IMR-90 (cell line): ENCODE measurements around the gene C10orf90. TPM values are rescaled to one million over a fixed set of nuclear protein-coding genes. Genes with fewer than 3 reads are reported as not detected.

Experiments used
- ATAC-seq: fragments of 200-7000 bp; cut with Tn5 transposase; 2 replicates; pipeline ENCODE4 v1.9.1; 2020; ENCODE audit warnings: low read depth, mild to moderate bottlenecking, moderate library complexity
- BruUV-seq: library from RNA; stranded (reverse); fragments of 400-500 nt; replicated peaks from 2 replicates; lab custom pipeline; 2021; lab: Mats Ljungman, UMichigan
- CTCF ChIA-PET: fragments of 300-600 bp; formaldehyde crosslinking; extraction: SDS; loops from one replicate; lab custom pipeline; 2021; ENCODE audit warnings: antibody characterized with exemption; lab: Yijun Ruan, JAX
- POLR2A ChIA-PET: fragments of 300-600 bp; sonication (Branson Sonifier 250); formaldehyde crosslinking; loops from one replicate; lab custom pipeline; 2022; ENCODE audit warnings: antibody characterized with exemption; ENCODE audit not compliant: unreplicated experiment; lab: Charles Lee
- DNase-seq: peaks from one replicate; pipeline ENCODE4 v3.0.0; 2013
- H2AFZ ChIP-seq: replicated peaks from 2 replicates; pipeline ENCODE3; 2013; ENCODE audit warnings: low read length, mild to moderate bottlenecking; ENCODE audit not compliant: poor library complexity
- H2AK5ac ChIP-seq: 2 replicates; pipeline ENCODE4 v1.6.1; 2013; ENCODE audit warnings: low read depth, low read length, inconsistent platforms
- H2AK9ac ChIP-seq: replicated peaks from 2 replicates; pipeline ENCODE3; 2013; ENCODE audit warnings: mild to moderate bottlenecking, low read depth, low read length, moderate library complexity; ENCODE audit not compliant: poor library complexity
- H2BK120ac ChIP-seq: 2 replicates; pipeline ENCODE4 v1.6.1; 2013; ENCODE audit warnings: low read depth, low read length, inconsistent platforms
- H2BK15ac ChIP-seq: 3 replicates; pipeline ENCODE4 v1.6.1; 2013; ENCODE audit warnings: low read depth, low read length, inconsistent platforms
- H2BK20ac ChIP-seq: 2 replicates; pipeline ENCODE4 v1.6.1; 2013; ENCODE audit warnings: low read depth, mild to moderate bottlenecking, inconsistent platforms, low read length, moderate library complexity
- H2BK5ac ChIP-seq: 2 replicates; pipeline ENCODE4 v1.6.1; 2013; ENCODE audit warnings: mild to moderate bottlenecking, low read depth, low read length, inconsistent platforms; ENCODE audit not compliant: poor library complexity, severe bottlenecking
- H3K14ac ChIP-seq: replicated peaks from 2 replicates; pipeline ENCODE4 v1.6.1; 2013; ENCODE audit warnings: low read depth, low read length, inconsistent platforms
- H3K18ac ChIP-seq: 2 replicates; pipeline ENCODE4 v1.6.1; 2013; ENCODE audit warnings: low read depth, low read length, control low read depth
- H3K23ac ChIP-seq: 2 replicates; pipeline ENCODE4 v1.6.1; 2013; ENCODE audit warnings: low read depth, low read length, inconsistent platforms
- H3K27ac ChIP-seq: 2 replicates; pipeline ENCODE4 v1.5.1; 2013; ENCODE audit warnings: mild to moderate bottlenecking, control low read depth, low read length; ENCODE audit not compliant: insufficient read depth
- H3K27me3 ChIP-seq: 2 replicates; pipeline ENCODE4 v1.6.1; 2013; ENCODE audit warnings: low read length; ENCODE audit not compliant: control insufficient read depth, insufficient read depth
- H3K36me3 ChIP-seq: 2 replicates; pipeline ENCODE4 v1.6.1; 2013; ENCODE audit warnings: low read length, mixed read lengths; ENCODE audit not compliant: control insufficient read depth, insufficient read depth
- H3K4ac ChIP-seq: 2 replicates; pipeline ENCODE4 v1.6.1; 2013; ENCODE audit warnings: low read depth, low read length, inconsistent platforms
- H3K4me1 ChIP-seq: 2 replicates; pipeline ENCODE4 v1.6.1; 2013; ENCODE audit warnings: low read length, mixed read lengths; ENCODE audit not compliant: control insufficient read depth, insufficient read depth
- H3K4me2 ChIP-seq: 2 replicates; pipeline ENCODE4 v1.6.1; 2013; ENCODE audit warnings: low read depth, mild to moderate bottlenecking, control low read depth, low read length, moderate library complexity
- H3K4me3 ChIP-seq: 2 replicates; pipeline ENCODE4 v1.5.1; 2013; ENCODE audit warnings: low read depth, mild to moderate bottlenecking, control low read depth, low read length, moderate library complexity; ENCODE audit not compliant: insufficient read depth
- H3K56ac ChIP-seq: 2 replicates; pipeline ENCODE4 v1.6.1; 2013; ENCODE audit warnings: low read length, inconsistent platforms; ENCODE audit not compliant: insufficient read depth; ENCODE audit errors: extremely low read depth
- H3K79me1 ChIP-seq, 2 experiments: 2 replicates each; pipeline ENCODE4 v1.6.1; 2013; ENCODE audit warnings: low read length in 2 of 2, inconsistent platforms in 1 of 2, low read depth in 1 of 2
- H3K9ac ChIP-seq: 2 replicates; pipeline ENCODE4 v1.6.1; 2013; ENCODE audit warnings: low read depth, low read length, control low read depth
- H3K9me1 ChIP-seq: 2 replicates; pipeline ENCODE4 v1.6.1; 2013; ENCODE audit warnings: low read length, inconsistent platforms; ENCODE audit not compliant: insufficient read depth
- H3K9me3 ChIP-seq: 2 replicates; pipeline ENCODE4 v1.6.1; 2013; ENCODE audit warnings: low read length; ENCODE audit not compliant: control insufficient read depth, insufficient read depth
- H4K20me1 ChIP-seq: 2 replicates; pipeline ENCODE4 v1.6.1; 2013; ENCODE audit warnings: low read length, inconsistent platforms; ENCODE audit not compliant: insufficient read depth
- H4K5ac ChIP-seq: 2 replicates; pipeline ENCODE4 v1.6.1; 2013; ENCODE audit warnings: mild to moderate bottlenecking, low read depth, low read length, control low read depth
- H4K8ac ChIP-seq, 2 experiments: 2 replicates each; pipeline ENCODE4 v1.6.1; 2013; ENCODE audit warnings: low read depth in 2 of 2, low read length in 2 of 2, control low read depth in 1 of 2, inconsistent platforms in 1 of 2
- H4K91ac ChIP-seq: 2 replicates; pipeline ENCODE4 v1.6.1; 2013; ENCODE audit warnings: low read depth, low read length, inconsistent platforms; ENCODE audit not compliant: insufficient read depth
- CHD1 ChIP-seq: IDR thresholded peaks from 2 replicates; pipeline ENCODE4 v1.6.1; 2012; ENCODE audit warnings: low read depth, low read length, improper control_type of control experiment
- CTCF ChIP-seq: conservative IDR thresholded peaks from 2 replicates; pipeline ENCODE4 v1.5.1; 2012; ENCODE audit warnings: mild to moderate bottlenecking, low read depth, low read length, improper control_type of control experiment
- FOS ChIP-seq: fragments of 150-350 bp; IDR thresholded peaks from 2 replicates; pipeline ENCODE4 v1.6.1; 2016; ENCODE audit warnings: low read depth, low read length
- MAZ ChIP-seq: IDR thresholded peaks from 2 replicates; pipeline ENCODE4 v1.6.1; 2012; ENCODE audit warnings: low read depth, mild to moderate bottlenecking, low read length, improper control_type of control experiment, moderate library complexity, borderline replicate concordance
- MXI1 ChIP-seq: IDR thresholded peaks from 2 replicates; pipeline ENCODE4 v1.6.1; 2012; ENCODE audit warnings: low read depth, mild to moderate bottlenecking, low read length, moderate library complexity, borderline replicate concordance
- NFE2L2 ChIP-seq: fragments of 150-350 bp; IDR thresholded peaks from 2 replicates; pipeline ENCODE4 v1.6.1; 2016; ENCODE audit warnings: low read depth, mild to moderate bottlenecking, low read length
- POLR2A ChIP-seq: IDR thresholded peaks from 2 replicates; pipeline ENCODE4 v1.6.1; 2012; ENCODE audit warnings: mild to moderate bottlenecking, low read depth, low read length
- RCOR1 ChIP-seq: IDR thresholded peaks from 2 replicates; pipeline ENCODE4 v1.6.1; 2012; ENCODE audit warnings: mild to moderate bottlenecking, low read length, improper control_type of control experiment; ENCODE audit not compliant: insufficient replicate concordance
- SMC3 ChIP-seq: fragments of 150-350 bp; IDR thresholded peaks from 2 replicates; pipeline ENCODE4 v1.6.1; 2016; ENCODE audit warnings: low read depth, mild to moderate bottlenecking, antibody characterized with exemption, low read length, moderate library complexity
- USF2 ChIP-seq: fragments of 150-350 bp; IDR thresholded peaks from 2 replicates; pipeline ENCODE4 v1.6.1; 2017; ENCODE audit warnings: mild to moderate bottlenecking, antibody characterized with exemption, low read length, low read depth
- WGBS, 2 experiments: methylation state at CpG; one replicate each; pipeline versions ENCODE4 v1.1.5 to v1.1.7; 2013; ENCODE audit warnings: missing lambda C conversion rate in 2 of 2; ENCODE audit not compliant: insufficient read length in 1 of 2; ENCODE audit errors: extremely low coverage in 2 of 2; 5-methylcytosine and 5-hydroxymethylcytosine counted together
- dilution Hi-C: fragments of 300-500 bp; cut with HindIII; formaldehyde crosslinking; loops from one replicate; pipeline ENCODE4 v1.14.3; 2018; ENCODE audit warnings: low sequenced_read_pairs; ENCODE audit not compliant: unreplicated experiment
- in situ Hi-C: fragments of 300-500 bp; cut with MboI; formaldehyde crosslinking; loops from 3 replicates; pipeline ENCODE4 v1.14.3; 2019; ENCODE audit warnings: low sequenced_read_pairs, inconsistent platforms, mixed read lengths
- intact Hi-C: fragments of 100-400 bp; cut with micrococcal nuclease; formaldehyde crosslinking; loops from 2 replicates; pipeline ENCODE4 v1.10.0; 2022
- polyA plus RNA-seq, 3 experiments: library from polyadenylated mRNA; depleted of rRNA; stranded (reverse); fragments of >200 nt; gene quantifications; 2 replicates each; pipeline ENCODE4 v1.2.3, GENCODE V29; 2012; ENCODE audit warnings: low replicate concordance in 1 of 3
- total RNA-seq: library from RNA; depleted of rRNA; stranded (reverse); fragments of >200 nt; gene quantifications from 2 replicates; pipeline ENCODE4 v1.2.3, GENCODE V29; 2012

Gene C10orf90
- total and polyA plus RNA-seq, 2 of the 4 experiments (the other 2 are of a cell fraction): 0.05 to 0.18 TPM

- DNase-seq (no peak), ATAC-seq (no peak)
- POLR2A ChIA-PET: no interaction called here
- H2BK20ac ChIP-seq: no peak overlapping the region
- no peaks in the 10 kb centered on the region for H3K36me3 ChIP-seq
- no peak overlapping the region for H2AK9ac ChIP-seq
- no peaks in the 10 kb centered on the region for H4K20me1 ChIP-seq
- no peaks in the 10 kb centered on the region for H3K4me1 ChIP-seq
- H2AFZ ChIP-seq: no peak overlapping the region
- no peak overlapping the region for H2AK5ac ChIP-seq
- no peak overlapping the region for H3K4me3 ChIP-seq
- dilution Hi-C loops: no loop called here
- H4K91ac ChIP-seq: no peak overlapping the region
- H3K9me1 ChIP-seq: no peaks in the 10 kb centered on the region
- H3K18ac ChIP-seq: no peak overlapping the region
- no peak overlapping the region for H3K23ac ChIP-seq
- no peak overlapping the region for H2BK5ac ChIP-seq
- in situ Hi-C loops: no loop called here
- H3K4me2 ChIP-seq: no peak overlapping the region
- H3K9ac ChIP-seq: no peak overlapping the region
- H3K14ac ChIP-seq: no peak overlapping the region
- no peak overlapping the region for H4K5ac ChIP-seq
- no peak overlapping the region for H2BK15ac ChIP-seq
- TF ChIP-seq POLR2A: no peak
- TF ChIP-seq MXI1: no peak
- no peak for TF ChIP-seq RCOR1
- no peak for TF ChIP-seq FOS
- no peak for TF ChIP-seq MAZ
- no peak for TF ChIP-seq CTCF
- no peak for TF ChIP-seq CHD1
- TF ChIP-seq USF2: no peak
- TF ChIP-seq SMC3: no peak
- TF ChIP-seq NFE2L2: no peak
- no peak overlapping the region for H3K4ac ChIP-seq
- H3K56ac ChIP-seq: no peak overlapping the region
- no TSS peak for BruUV-seq
- WGBS, 2 experiments: 73% methylated on average over 10 of the region's 19 CpGs; no CpG with 5 or more reads in 1 of the 2 experiments
- no peak overlapping the region for H2BK120ac ChIP-seq
- no peak overlapping the region for H3K27ac ChIP-seq
- no peak overlapping the region for H4K8ac ChIP-seq
- H3K9me3 ChIP-seq: no peaks in the 10 kb centered on the region
- peaks cover under 1% of the 10 kb centered on the region; the same call in 1 of the 2 replicates for H3K27me3 ChIP-seq
- H3K79me1 ChIP-seq: no peaks in the 10 kb centered on the region
- intact Hi-C loops: no loop called here
- CTCF ChIA-PET: no interaction called here
Observed at GRCh38 chr10:126599949-126600682, 70.4 kb downstream of the C10orf90 start.
